WI38 (cell line): ENCODE results near the gene IDI1.

Experiments used
- H3K4me3 ChIP-seq: 2 replicates; pipeline ENCODE4 v1.5.1; 2011; ENCODE audit warnings: low read depth, mild to moderate bottlenecking, control low read depth, low read length
- TF ChIP-seq, protein P1 (sequence below): IDR thresholded peaks from 2 replicates; pipeline ENCODE4 v1.5.1; 2012; ENCODE audit warnings: low read depth, mild to moderate bottlenecking, control low read depth, low read length

Gene IDI1

DNA sequence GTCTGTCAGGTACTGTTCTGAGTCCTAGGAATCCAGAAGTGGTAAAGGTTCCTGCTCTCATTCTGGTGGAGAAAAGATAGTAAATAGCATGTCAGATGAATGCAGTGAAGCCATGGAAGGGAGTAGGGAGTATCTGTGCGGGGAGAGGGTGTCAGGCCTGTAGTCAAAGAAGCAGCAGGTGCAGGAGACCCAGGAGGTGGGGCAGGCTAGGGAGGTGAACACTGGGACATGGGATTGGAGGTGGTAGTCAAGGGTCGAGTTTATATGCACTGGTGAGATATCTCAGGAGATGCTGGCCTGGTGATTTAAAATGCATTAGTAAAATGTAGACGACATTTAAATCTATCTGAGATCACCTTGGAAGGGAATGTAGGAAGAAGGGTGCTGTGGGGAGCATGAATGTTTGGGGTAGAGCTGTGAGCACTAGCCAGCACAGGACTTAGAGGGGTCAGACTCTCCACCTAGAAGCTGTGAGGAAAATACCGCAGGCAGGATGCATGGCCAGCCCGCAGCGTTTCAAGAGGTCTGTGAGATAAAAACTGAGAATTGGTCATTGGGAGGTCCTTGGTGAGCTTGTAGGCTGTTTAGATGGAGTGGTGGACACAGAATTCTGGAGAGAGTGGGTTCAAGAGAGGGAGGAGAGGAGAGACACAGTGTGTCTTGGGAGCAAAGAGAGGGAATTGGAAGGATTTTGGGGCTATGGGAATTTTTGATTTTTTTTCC is 53.9 kb downstream of the IDI1 start:
- TF ChIP-seq, protein P1, sequence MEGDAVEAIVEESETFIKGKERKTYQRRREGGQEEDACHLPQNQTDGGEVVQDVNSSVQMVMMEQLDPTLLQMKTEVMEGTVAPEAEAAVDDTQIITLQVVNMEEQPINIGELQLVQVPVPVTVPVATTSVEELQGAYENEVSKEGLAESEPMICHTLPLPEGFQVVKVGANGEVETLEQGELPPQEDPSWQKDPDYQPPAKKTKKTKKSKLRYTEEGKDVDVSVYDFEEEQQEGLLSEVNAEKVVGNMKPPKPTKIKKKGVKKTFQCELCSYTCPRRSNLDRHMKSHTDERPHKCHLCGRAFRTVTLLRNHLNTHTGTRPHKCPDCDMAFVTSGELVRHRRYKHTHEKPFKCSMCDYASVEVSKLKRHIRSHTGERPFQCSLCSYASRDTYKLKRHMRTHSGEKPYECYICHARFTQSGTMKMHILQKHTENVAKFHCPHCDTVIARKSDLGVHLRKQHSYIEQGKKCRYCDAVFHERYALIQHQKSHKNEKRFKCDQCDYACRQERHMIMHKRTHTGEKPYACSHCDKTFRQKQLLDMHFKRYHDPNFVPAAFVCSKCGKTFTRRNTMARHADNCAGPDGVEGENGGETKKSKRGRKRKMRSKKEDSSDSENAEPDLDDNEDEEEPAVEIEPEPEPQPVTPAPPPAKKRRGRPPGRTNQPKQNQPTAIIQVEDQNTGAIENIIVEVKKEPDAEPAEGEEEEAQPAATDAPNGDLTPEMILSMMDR: no peak

DNA sequence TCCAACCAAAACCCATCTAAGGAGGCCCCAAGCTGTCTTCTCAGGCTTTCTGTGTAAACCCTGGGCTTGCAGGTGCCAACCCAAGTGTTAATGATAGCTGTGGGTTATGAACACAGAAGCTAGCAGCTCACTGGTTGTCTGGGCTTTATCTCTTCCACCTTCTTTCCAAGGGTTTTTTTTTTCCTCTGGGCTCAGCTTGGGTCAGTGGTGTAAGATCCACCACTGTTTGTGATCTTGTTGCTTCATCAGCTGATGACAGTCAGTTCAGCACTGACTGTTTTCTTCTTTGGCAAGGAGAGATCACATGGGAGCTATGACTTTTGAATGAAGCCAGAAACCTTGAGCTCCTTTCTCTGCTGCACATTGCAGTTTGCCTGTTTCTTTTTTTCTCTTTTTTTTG is 56.0 kb downstream of the IDI1 start:
- TF ChIP-seq, protein P1: no peak
- no peak overlapping the region for H3K4me3 ChIP-seq

More for the DNA sequence above, 53.9 kb downstream of the IDI1 start:
- no peak overlapping the region for H3K4me3 ChIP-seq

DNA sequence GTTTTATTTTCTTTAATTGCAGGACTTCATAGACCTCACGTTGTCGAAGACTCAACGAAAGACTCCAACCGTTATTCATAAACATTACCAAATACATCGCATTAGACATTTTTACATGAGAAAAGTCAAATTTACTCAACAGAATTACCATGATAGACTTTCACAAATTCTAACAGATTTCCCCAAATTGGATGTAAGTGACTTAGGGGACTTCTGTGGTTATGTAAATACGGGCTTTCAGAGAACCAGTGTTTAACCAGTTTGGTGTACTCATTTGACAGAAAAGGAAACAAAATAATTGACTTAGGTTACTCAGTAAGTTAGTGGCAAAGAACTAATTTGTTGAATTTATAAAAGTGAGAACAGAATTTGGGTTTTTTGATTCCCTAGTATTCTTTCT is 56.5 kb downstream of the IDI1 start:
- no peak overlapping the region for H3K4me3 ChIP-seq
- TF ChIP-seq, protein P1: no peak

DNA sequence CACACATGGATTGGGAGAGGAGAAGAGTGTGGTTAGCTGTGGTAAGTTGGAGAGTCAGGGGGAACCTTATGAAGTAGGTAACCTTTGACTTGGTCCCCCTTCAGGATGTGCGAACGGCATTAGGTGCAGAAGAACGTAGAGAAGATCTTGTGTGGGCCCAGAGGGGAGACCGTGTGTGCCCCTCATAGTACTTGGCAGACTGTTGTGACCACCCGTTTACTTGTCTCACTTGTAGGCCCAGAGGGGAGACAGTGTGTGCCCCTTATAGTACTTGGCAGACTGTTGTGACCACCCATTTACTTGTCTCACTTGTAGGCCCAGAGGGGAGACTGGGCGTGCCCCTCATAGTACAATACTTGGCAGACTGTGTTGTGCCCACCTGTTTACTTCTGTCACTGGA is 58.1 kb downstream of the IDI1 start:
- no peak overlapping the region for H3K4me3 ChIP-seq
- TF ChIP-seq, protein P1: no peak
